ENCODE measurements around the gene CHTF18.

GRCh38 chr16:790086-790485, 1.7 kb downstream of the CHTF18 start:
- TF ChIP-seq EP300 (IDR thresholded peaks at IDR 0.05) (no peak), CTCF (IDR thresholded peaks at IDR 0.05) (no peak)
